Measurements from ENCODE around the gene GPX3.

Gene GPX3

DNA sequence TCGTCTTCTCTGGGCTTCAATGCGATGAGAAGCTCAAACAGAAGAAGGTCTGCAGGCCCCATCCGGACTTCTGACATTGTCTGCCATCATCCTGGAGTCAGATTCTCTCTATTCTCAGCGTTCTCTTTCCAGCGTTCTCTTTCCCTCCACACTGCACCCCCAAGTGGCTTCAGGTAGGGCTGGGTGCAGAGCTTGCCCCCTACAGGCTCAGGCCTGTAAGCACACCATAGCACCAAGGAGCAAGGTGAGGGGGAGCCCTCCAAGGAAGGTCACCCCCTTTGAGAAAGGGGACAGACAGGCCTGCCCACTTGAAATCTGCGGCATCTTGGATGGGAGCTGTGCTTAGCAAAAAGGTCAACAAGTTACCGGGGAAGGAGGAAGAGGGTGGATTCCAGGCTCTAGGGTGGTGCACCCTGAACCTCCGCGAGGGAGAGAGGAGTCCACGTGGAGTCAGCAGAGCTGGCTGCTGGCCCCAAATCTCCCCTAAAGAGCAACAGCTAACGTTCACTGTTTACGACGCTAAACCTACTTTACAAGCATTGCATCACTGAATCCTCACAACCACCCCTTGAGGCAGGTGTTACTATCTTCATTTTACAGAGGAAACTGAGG is 27.5 kb downstream of the GPX3 start:
- Histone ChIP-seq H3K27me3 (ENCODE audit: control insufficient read depth, insufficient read depth, low read length) (no peaks in the 10 kb centered on the region), H3K4me1 (ENCODE audit: control insufficient read depth, insufficient read depth, low read length) (no peaks in the 10 kb centered on the region), H3K36me3 (ENCODE audit: control insufficient read depth, insufficient read depth, low read length) (peaks cover 17% of the 10 kb centered on the region; the same call in 1 of the 2 replicates), H3K9me3 (ENCODE audit: control insufficient read depth, insufficient read depth, low read length) (no peaks in the 10 kb centered on the region), H3K27ac (ENCODE audit: low read depth, low read length) (no peak overlapping the region), H3K4me3 (ENCODE audit: low read depth, low read length) (no peak overlapping the region), H3K9ac (ENCODE audit: low read depth, low read length) (no peak overlapping the region)

DNA sequence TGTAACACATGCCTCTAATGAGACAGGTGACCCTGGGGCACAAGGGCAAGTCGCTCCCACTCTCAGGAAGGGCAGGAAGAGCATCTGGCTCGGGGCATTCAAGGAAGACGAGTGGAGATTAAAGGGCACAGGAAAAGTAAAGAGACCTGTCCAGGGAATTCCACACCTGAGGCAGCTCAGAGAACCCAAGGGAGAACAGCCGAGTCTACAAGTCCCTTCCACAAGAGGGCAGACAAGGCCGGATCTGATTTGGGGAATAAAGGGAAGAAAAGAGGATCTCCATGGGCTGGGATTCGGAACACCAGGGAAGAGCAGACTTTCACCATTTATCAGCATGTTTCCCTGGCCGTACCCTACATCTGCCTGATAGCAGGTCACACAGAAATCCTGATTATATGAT is 28.1 kb downstream of the GPX3 start:
- Histone ChIP-seq H3K9me3 (ENCODE audit: control insufficient read depth, insufficient read depth, low read length) (no peaks in the 10 kb centered on the region), H3K4me3 (ENCODE audit: low read depth, low read length) (no peak overlapping the region), H3K36me3 (ENCODE audit: control insufficient read depth, insufficient read depth, low read length) (peaks cover 16% of the 10 kb centered on the region; the same call in 1 of the 2 replicates), H3K27ac (ENCODE audit: low read depth, low read length) (no peak overlapping the region), H3K4me1 (ENCODE audit: control insufficient read depth, insufficient read depth, low read length) (no peaks in the 10 kb centered on the region), H3K27me3 (ENCODE audit: control insufficient read depth, insufficient read depth, low read length) (no peaks in the 10 kb centered on the region), H3K9ac (ENCODE audit: low read depth, low read length) (no peak overlapping the region)

DNA sequence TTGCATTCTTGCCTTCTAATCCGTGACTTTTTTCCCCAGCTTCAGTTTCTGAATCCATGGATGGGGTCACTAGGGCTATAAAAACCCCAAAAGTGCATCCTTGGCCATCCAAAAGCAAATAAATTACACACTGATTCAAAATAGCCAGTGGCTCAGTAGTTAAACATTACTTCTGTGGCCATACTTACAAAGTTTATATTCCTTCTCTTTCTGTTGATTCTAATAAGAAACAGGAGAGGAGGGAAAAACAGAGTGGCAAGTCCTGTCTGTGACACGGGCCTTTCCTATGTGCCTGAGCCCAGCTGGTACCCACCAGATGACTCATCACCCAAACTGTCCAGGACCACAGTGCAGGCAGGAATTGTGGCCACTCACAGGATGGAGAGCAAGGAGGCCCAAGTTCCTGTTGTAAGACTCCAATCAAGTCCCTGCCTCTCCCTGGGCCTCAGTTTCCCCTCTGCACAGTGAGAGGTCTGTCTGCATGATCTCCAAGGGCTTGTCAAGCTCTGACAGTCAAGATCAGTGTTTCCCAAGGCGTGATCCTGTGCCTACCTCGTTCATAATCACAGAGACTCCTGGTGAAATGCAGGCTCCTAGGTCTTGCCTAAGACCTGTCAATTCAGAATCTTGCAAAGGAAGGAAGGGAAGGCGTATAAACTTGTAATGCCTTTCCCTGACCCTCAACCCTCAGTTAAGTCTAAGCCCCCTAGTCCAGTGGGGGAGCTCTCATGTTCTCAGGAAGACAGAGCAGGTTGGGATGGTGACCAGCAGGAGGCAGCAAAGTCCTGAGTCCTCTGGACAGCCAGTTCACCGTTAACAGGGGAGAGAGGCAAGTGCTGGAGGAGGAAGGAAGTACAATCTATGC is 30.9 kb downstream of the GPX3 start:
- Histone ChIP-seq H3K9me3 (ENCODE audit: control insufficient read depth, insufficient read depth, low read length) (no peaks in the 10 kb centered on the region), H3K9ac (ENCODE audit: low read depth, low read length) (no peak overlapping the region), H3K4me1 (ENCODE audit: control insufficient read depth, insufficient read depth, low read length) (no peaks in the 10 kb centered on the region), H3K4me3 (ENCODE audit: low read depth, low read length) (no peak overlapping the region), H3K27me3 (ENCODE audit: control insufficient read depth, insufficient read depth, low read length) (no peaks in the 10 kb centered on the region), H3K27ac (ENCODE audit: low read depth, low read length) (no peak overlapping the region), H3K36me3 (ENCODE audit: control insufficient read depth, insufficient read depth, low read length) (peaks cover 16% of the 10 kb centered on the region; the same call in 1 of the 2 replicates)

DNA sequence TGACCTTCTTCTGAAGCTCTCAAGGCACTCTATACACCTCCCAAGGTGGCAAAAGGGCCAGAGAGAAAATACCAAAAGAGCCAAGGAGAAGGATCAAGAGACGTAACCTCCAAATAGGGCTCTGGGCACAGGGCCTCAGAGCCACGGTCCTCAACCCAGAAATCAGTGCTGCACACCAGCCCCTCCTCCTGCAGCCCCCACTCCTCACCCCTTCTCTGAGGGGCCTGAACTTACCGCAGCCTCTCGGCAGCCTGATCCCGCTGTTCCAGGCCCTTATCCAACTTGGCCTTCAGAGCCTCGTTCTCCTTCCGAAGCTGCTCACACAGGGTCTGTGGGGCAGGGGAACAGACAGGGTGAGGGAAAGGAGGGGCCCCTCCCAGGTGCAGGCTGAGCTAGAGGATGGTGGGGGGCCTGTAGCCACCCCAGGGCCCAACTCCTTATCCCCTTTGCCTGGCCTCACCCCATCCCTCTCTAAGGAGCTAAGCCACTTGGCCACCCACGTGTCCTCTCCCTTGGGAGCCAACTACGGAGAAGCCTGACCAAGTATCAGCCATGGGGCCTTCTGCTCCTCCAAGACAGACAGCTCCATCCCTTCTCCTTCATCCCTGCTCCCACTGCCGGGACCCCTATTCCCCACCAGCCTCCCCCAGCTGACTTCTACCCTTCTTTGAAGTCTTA is 31.7 kb downstream of the GPX3 start:
- no peak overlapping the region for H3K9ac ChIP-seq (ENCODE audit: low read depth, low read length)
- H3K27ac ChIP-seq (ENCODE audit: low read depth, low read length), result no peak overlapping the region
- H3K36me3 ChIP-seq (ENCODE audit: control insufficient read depth, insufficient read depth, low read length), result peaks cover 14% of the 10 kb centered on the region; the same call in 1 of the 2 replicates
- no peak overlapping the region for H3K4me3 ChIP-seq (ENCODE audit: low read depth, low read length)
- H3K27me3 ChIP-seq (ENCODE audit: control insufficient read depth, insufficient read depth, low read length), result no peaks in the 10 kb centered on the region
- no peaks in the 10 kb centered on the region for H3K4me1 ChIP-seq (ENCODE audit: control insufficient read depth, insufficient read depth, low read length)
- H3K9me3 ChIP-seq (ENCODE audit: control insufficient read depth, insufficient read depth, low read length), result no peaks in the 10 kb centered on the region

DNA sequence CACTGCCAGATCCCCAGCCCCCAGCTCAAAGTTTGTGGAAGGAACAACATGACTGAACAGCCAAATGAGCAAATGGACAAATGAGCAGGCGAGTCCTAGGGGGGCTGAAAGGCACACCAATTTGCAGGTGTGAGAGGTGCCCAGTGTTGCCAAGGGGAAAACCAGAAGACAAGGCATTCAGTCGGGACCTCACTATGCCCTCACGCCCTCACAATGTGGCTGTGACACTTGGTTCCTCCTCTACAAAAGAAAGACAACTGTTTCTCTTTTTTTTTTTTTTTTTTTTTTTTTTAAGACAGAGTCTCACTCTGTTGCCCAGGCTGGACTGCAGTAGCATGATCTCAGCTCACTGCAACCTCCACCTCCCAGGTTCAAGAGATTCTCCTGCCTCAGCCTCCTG is 32.4 kb downstream of the GPX3 start:
- Histone ChIP-seq H3K27ac (ENCODE audit: low read depth, low read length) (no peak overlapping the region), H3K4me3 (ENCODE audit: low read depth, low read length) (no peak overlapping the region), H3K9me3 (ENCODE audit: control insufficient read depth, insufficient read depth, low read length) (no peaks in the 10 kb centered on the region), H3K27me3 (ENCODE audit: control insufficient read depth, insufficient read depth, low read length) (no peaks in the 10 kb centered on the region), H3K4me1 (ENCODE audit: control insufficient read depth, insufficient read depth, low read length) (no peaks in the 10 kb centered on the region), H3K36me3 (ENCODE audit: control insufficient read depth, insufficient read depth, low read length) (peaks cover 11% of the 10 kb centered on the region; the same call in 1 of the 2 replicates), H3K9ac (ENCODE audit: low read depth, low read length) (no peak overlapping the region)

DNA sequence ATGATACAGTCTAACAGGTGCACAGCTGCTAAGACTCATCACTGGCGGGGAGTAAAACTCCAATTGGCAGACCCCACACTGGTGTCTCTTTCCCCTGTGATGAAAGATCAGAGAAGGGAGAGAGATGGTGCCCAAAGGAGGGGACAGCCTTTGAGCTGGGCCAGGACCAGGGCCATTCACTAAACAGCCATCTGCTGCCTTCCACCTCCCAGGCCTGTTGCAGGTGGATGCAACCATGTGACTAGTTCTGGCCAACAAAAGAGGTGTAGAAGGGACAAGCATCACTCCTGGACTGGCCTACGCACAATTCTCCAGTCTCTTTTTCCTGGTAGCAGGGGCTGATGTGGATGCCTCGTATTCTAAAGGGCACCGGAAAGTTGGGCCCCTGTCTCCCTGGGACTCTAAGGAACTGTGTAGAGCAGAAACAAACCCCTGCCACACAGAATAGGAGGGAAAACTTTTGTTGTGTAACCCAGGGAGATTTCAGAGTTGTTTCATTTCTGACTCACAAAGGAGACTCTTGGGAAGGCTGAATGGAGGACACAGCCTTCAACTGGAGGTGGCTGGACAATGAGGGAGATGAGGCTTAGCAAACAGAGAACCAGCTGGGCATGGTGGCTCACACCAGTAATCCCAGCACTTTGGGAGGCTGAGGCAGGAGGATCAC is 33.5 kb downstream of the GPX3 start:
- Histone ChIP-seq H3K27ac (ENCODE audit: low read depth, low read length) (no peak overlapping the region), H3K4me1 (ENCODE audit: control insufficient read depth, insufficient read depth, low read length) (no peaks in the 10 kb centered on the region), H3K27me3 (ENCODE audit: control insufficient read depth, insufficient read depth, low read length) (no peaks in the 10 kb centered on the region), H3K9ac (ENCODE audit: low read depth, low read length) (no peak overlapping the region), H3K9me3 (ENCODE audit: control insufficient read depth, insufficient read depth, low read length) (no peaks in the 10 kb centered on the region), H3K4me3 (ENCODE audit: low read depth, low read length) (no peak overlapping the region), H3K36me3 (ENCODE audit: control insufficient read depth, insufficient read depth, low read length) (peaks cover 11% of the 10 kb centered on the region; the same call in 1 of the 2 replicates)

DNA sequence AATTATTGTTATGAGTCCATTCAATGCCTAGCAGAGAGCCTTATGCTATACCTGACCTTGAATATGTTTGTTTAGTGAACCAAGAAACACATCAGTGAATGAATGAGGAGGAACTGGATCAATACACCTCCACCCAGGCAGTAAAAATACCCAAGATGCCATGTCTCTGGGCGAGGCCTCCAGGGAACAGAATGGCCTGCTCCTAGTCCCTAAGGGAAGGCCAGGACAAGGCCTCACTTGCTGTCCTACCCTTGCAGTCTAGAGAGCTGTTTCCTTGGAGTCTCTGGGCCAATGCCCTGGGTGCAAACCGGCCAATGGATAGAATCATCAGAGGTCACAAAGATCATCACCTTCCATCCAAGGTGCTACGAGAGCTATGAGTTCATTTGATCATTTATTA is 34.3 kb downstream of the GPX3 start:
- H3K4me3 ChIP-seq (ENCODE audit: low read depth, low read length), result no peak overlapping the region
- H3K36me3 ChIP-seq (ENCODE audit: control insufficient read depth, insufficient read depth, low read length), result peaks cover 5% of the 10 kb centered on the region; the same call in 1 of the 2 replicates
- no peaks in the 10 kb centered on the region for H3K27me3 ChIP-seq (ENCODE audit: control insufficient read depth, insufficient read depth, low read length)
- H3K9me3 ChIP-seq (ENCODE audit: control insufficient read depth, insufficient read depth, low read length), result no peaks in the 10 kb centered on the region
- no peak overlapping the region for H3K9ac ChIP-seq (ENCODE audit: low read depth, low read length)
- no peak overlapping the region for H3K27ac ChIP-seq (ENCODE audit: low read depth, low read length)
- H3K4me1 ChIP-seq (ENCODE audit: control insufficient read depth, insufficient read depth, low read length), result no peaks in the 10 kb centered on the region

DNA sequence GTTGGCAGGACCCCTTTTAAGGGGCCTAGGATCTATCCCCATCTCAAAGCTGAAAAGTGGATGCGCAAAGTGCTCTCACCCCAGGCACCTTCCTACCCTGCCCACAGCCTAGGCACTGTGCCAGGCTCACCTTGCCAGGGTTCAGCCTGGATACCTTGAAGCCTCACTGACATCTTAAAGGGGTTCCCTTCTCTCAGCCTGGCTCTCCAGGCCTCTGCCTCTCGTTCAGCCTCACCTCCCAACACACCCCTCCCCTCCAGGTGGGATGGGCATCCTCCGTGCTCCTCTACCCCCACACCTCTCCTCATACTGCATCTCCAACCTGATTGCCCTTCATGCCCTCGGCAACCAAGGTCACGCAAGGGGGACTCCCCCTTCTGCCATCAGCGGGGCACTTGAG is 34.9 kb downstream of the GPX3 start:
- H3K4me1 ChIP-seq (ENCODE audit: control insufficient read depth, insufficient read depth, low read length), result no peaks in the 10 kb centered on the region
- no peak overlapping the region for H3K9ac ChIP-seq (ENCODE audit: low read depth, low read length)
- peaks cover 11% of the 10 kb centered on the region for H3K36me3 ChIP-seq (ENCODE audit: control insufficient read depth, insufficient read depth, low read length)
- no peak overlapping the region for H3K4me3 ChIP-seq (ENCODE audit: low read depth, low read length)
- H3K27ac ChIP-seq (ENCODE audit: low read depth, low read length), result no peak overlapping the region
- H3K9me3 ChIP-seq (ENCODE audit: control insufficient read depth, insufficient read depth, low read length), result no peaks in the 10 kb centered on the region
- no peaks in the 10 kb centered on the region for H3K27me3 ChIP-seq (ENCODE audit: control insufficient read depth, insufficient read depth, low read length)

DNA sequence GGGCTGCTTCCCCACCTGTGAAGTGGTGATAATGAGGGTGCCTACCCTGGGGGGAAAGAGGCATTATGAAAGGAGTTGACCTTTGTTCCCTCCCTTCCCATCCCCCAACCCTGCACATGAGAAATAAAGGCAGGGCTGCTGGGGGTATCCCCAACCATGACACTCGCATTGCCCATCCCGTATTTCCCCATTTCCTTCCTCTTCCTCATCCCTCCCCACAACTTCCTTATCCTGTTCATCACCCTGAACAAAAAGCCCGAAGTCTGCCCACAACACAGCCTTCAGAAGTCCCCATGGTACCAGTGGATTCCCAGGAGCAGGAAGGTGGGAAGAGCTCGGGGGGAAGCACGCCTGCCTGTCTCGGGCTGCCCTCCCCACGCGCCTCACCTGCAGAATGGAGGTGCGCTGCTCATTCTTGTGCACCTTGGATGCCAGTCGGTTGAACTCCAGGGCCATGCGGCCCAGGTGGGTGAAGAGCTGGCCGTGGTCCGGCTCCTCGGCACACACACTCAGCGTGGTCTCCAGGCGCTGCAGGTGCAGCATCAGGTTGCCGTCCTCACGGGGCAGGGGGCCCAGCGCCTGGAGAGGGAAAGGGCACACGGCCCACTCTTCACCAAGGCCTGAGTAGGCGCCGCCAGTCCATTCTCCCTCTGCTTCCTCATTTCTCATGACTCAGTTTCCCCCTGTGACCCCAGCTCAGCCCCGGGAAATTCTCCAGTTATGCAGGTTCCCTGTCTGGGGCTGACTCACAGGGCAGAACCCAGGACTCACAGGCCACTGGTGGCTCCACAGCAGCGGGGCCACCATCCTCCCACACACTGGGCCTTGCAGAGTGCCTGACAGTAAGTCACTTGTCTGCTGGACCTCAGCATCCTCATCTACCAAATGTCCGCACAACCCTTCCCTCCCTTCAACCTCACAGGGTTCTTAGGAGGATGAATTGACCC is 36.3 kb downstream of the GPX3 start:
- H3K27me3 ChIP-seq (ENCODE audit: control insufficient read depth, insufficient read depth, low read length), result no peaks in the 10 kb centered on the region
- H3K9me3 ChIP-seq (ENCODE audit: control insufficient read depth, insufficient read depth, low read length), result no peaks in the 10 kb centered on the region
- H3K4me3 ChIP-seq (ENCODE audit: low read depth, low read length), result no peak overlapping the region
- no peak overlapping the region for H3K9ac ChIP-seq (ENCODE audit: low read depth, low read length)
- peaks cover 13% of the 10 kb centered on the region for H3K36me3 ChIP-seq (ENCODE audit: control insufficient read depth, insufficient read depth, low read length)
- H3K27ac ChIP-seq (ENCODE audit: low read depth, low read length), result no peak overlapping the region
- H3K4me1 ChIP-seq (ENCODE audit: control insufficient read depth, insufficient read depth, low read length), result no peaks in the 10 kb centered on the region

DNA sequence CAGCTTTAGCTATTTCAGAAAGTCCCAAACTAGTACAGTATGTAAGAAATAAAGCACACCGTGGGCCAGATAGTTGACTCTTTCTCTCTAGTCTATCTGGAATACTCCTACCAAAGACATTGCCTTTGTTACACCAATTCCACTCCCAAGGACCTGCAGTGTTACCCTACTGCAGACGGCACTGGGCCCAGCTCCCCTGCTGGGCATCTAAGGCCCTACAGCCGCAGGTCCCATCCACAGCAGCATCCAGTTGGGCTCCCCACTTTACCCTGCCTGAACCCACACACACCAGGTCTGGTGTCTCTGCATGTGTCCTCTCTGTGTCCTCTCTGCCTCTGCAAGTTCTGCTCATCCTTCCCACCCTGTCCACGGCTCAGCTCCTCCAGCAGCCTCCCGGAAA is 37.9 kb downstream of the GPX3 start:
- H3K4me1 ChIP-seq (ENCODE audit: control insufficient read depth, insufficient read depth, low read length), result no peaks in the 10 kb centered on the region
- H3K27me3 ChIP-seq (ENCODE audit: control insufficient read depth, insufficient read depth, low read length), result no peaks in the 10 kb centered on the region
- H3K9me3 ChIP-seq (ENCODE audit: control insufficient read depth, insufficient read depth, low read length), result no peaks in the 10 kb centered on the region
- no peak overlapping the region for H3K9ac ChIP-seq (ENCODE audit: low read depth, low read length)
- no peak overlapping the region for H3K27ac ChIP-seq (ENCODE audit: low read depth, low read length)
- no peak overlapping the region for H3K4me3 ChIP-seq (ENCODE audit: low read depth, low read length)
- H3K36me3 ChIP-seq (ENCODE audit: control insufficient read depth, insufficient read depth, low read length), result peaks cover 28% of the 10 kb centered on the region
